Pancreas (tissue), 10 donors: ENCODE measurements around the gene HOXA3. TPM values are rescaled to one million over a fixed set of nuclear protein-coding genes. Genes with fewer than 3 reads are reported as not detected.

ENCODE experiments used
- ATAC-seq, 4 donors: fragments of 200-7000 bp; cut with Tn5 transposase; one replicate each; pipeline versions ENCODE4 v1.8.0 to v1.9.1; 2020; ENCODE audit warnings: mild to moderate bottlenecking in 4 of 4, moderate library complexity in 4 of 4
- DNase-seq, 6 donors: peaks; one replicate each; pipeline ENCODE4 v3.0.0-alpha.2; 2020
- FAIRE-seq: peaks from 2 replicates; lab custom pipeline; 2012; peaks lifted over from hg19 to GRCh38; lab: Jason Lieb, UNC
- H3K27ac ChIP-seq, 4 donors: fragments of 200-600 bp; sonication (generic); 1 replicate in 3 of 4; 2 replicates in 1 of 4; pipeline versions ENCODE4 v1.5.0 to v1.8.0; 2020
- H3K27me3 ChIP-seq, 4 donors: fragments of 200-600 bp; one replicate each; pipeline ENCODE4 v1.8.0; 2021
- H3K36me3 ChIP-seq, 3 donors: fragments of 200-600 bp; sonication (generic) in 1 of 3; one replicate each; pipeline versions ENCODE4 v1.5.0 to v1.8.0; 2020 to 2021
- H3K4me1 ChIP-seq, 3 donors: fragments of 200-600 bp; one replicate each; pipeline ENCODE4 v1.8.0; 2021
- H3K4me3 ChIP-seq, 4 donors: fragments of 200-600 bp; sonication (generic) in 2 of 4; one replicate each; pipeline versions ENCODE4 v1.5.0 to v1.8.0; 2020 to 2021
- H3K9me3 ChIP-seq, 4 donors: fragments of 200-600 bp; one replicate each; pipeline ENCODE4 v1.8.0; 2021
- WGBS, 2 donors: extraction: QIAGEN DNeasy Blood & Tissue Kit; methylation state at CpG; one replicate each; pipeline ENCODE4 v1.1.7; 2013; 5-methylcytosine and 5-hydroxymethylcytosine counted together
- intact Hi-C, 3 donors: fragments of 100-400 bp; cut with DNase I; formaldehyde crosslinking; loops; one replicate each; pipeline versions ENCODE4 v1.11.1 to v1.14.2; 2022
- polyA plus RNA-seq, 2 donors: library from polyadenylated mRNA; stranded (reverse); fragments of 200-250 nt; gene quantifications; one replicate each; pipeline ENCODE4 v1.2.3, GENCODE V29; 2013
- total RNA-seq, 6 donors: library from RNA; stranded (reverse); fragmentation: NEBNext Ultra II Directional in 4 of 6; extraction: Animal tissue kit (Norgen Biotek cat#: 25700) in 4 of 6; gene quantifications; one replicate each; pipeline versions ENCODE4 v1.2.1 to v1.2.4, GENCODE V29; 2021 to 2023
- TF ChIP-seq, protein P1 (sequence below), 4 donors: fragments of 200-600 bp; sonication (generic) in 3 of 4; IDR thresholded peaks; one replicate each; pipeline versions ENCODE4 v1.5.0 to v1.8.0; 2021; ENCODE audit warnings: antibody characterized with exemption in 4 of 4
- donor health status: healthy with polysubstance abuse.
- donor health status: DM: no; HTN: no; CAD: no; lungs with moderate emphysema.
- donor health status: DM: no; HTN: no; CAD: no.
- donor health status: control.
- donor health status: control.
- donor health status: Bipolar disorder and iron deficiency.
- donor health status: DM: yes; HTN: yes; CAD: no.
- donor health status: DM: no; HTN: no; CAD: no.
- donor health status: DM: no; HTN: no; CAD: no.
- donor health status: DM: yes; HTN: yes; CAD: no.

The HOXA3 gene
- total and polyA plus RNA-seq, 8 donors, result 0.13 to 1.9 (median 0.43) TPM; not detected in 1

GRCh38 chr7:27134392-27134791 lies 18.0 kb downstream of the HOXA3 start:
- 12 to 14% methylated on average over 2 of the region's 2 CpGs for WGBS, 2 donors
- no peak for FAIRE-seq
- Histone ChIP-seq H3K9me3 (no peaks in the 10 kb centered on the region), H3K36me3 (no peaks in the 10 kb centered on the region), H3K4me1 (no peaks in the 10 kb centered on the region), H3K27ac (no peak overlapping the region), H3K4me3 (no peak overlapping the region), H3K27me3 (peaks cover 0 to 76% (median 21%) of the 10 kb centered on the region in 4 donors)
- intact Hi-C loops, result no loop called here
- ATAC-seq, result peak in 1 of 4 donors; percentile 17
- no peak for DNase-seq
- TF ChIP-seq, protein P1, sequence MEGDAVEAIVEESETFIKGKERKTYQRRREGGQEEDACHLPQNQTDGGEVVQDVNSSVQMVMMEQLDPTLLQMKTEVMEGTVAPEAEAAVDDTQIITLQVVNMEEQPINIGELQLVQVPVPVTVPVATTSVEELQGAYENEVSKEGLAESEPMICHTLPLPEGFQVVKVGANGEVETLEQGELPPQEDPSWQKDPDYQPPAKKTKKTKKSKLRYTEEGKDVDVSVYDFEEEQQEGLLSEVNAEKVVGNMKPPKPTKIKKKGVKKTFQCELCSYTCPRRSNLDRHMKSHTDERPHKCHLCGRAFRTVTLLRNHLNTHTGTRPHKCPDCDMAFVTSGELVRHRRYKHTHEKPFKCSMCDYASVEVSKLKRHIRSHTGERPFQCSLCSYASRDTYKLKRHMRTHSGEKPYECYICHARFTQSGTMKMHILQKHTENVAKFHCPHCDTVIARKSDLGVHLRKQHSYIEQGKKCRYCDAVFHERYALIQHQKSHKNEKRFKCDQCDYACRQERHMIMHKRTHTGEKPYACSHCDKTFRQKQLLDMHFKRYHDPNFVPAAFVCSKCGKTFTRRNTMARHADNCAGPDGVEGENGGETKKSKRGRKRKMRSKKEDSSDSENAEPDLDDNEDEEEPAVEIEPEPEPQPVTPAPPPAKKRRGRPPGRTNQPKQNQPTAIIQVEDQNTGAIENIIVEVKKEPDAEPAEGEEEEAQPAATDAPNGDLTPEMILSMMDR (IDR thresholded peaks at IDR 0.05), result no peak

DNA sequence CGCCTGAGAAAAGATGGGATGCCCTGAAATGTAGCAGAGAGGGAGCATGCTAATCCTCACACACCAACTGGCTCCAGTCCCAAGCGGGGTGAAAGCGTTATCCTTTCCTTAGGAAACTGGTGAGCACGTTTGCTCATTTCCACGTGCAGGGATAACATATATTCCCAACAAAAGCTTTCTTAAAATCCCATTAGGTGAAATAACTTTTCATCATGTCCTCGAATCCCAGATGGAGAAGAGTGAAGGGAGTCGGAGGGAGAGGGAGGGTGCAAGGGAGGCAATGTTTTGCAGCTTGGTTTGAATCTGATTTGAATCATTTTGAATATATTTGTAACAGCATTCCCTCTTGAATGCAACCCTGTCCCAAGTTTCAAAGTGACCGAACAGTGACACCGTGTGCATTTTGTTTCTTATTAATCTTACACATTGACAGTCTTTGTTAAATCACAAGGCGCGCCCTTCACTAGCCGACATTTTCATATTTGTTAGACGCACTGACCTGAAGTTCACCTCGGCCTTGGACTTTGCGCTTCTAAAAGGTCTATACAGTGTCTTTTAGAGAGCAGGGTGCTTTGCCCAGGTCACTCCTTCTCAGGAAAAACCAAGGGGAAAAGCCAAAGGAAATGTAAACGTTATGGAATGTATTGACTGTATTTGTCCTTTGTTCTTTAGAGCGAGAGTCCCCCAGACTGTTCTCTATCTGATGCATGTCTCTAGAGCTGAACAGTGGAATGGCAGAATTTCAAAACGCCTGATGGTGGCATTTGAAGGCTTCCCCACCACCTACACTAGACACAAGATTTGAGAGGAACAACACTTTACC lies 18.8 kb downstream of the HOXA3 start:
- Histone ChIP-seq H3K27ac (no peak overlapping the region), H3K27me3 (peaks cover 0 to 77% (median 20%) of the 10 kb centered on the region in 4 donors), H3K4me3 (no peak overlapping the region), H3K9me3 (no peaks in the 10 kb centered on the region), H3K36me3 (no peaks in the 10 kb centered on the region), H3K4me1 (no peaks in the 10 kb centered on the region)
- WGBS, 2 donors, result 12 to 15% methylated on average over 18 of the region's 18 CpGs
- FAIRE-seq (no peak), ATAC-seq (no peak), DNase-seq (no peak)
- intact Hi-C loops, result no loop called here
- TF ChIP-seq, protein P1 (IDR thresholded peaks at IDR 0.05), result no peak

DNA sequence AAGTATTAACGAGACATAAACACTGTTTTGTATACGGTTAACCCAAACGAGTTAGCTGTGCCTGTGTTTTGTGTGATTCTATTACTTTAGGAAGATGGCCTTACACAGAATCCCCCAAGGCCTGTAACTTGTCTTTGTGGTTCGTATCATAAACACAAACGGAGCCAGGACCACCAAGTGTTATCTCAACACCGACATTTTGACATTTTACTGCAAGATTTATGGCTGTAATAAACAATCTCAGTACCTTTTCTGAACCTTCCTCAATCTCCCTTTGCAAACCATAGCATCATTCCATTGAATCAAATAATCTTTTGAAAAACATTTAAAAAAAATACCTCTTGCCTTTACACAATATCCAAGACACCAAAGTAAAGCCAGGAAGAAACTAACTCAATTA lies 19.4 kb downstream of the HOXA3 start:
- Histone ChIP-seq H3K4me3 (no peak overlapping the region), H3K4me1 (no peaks in the 10 kb centered on the region), H3K27ac (no peak overlapping the region), H3K27me3 (peaks cover 0 to 77% (median 18%) of the 10 kb centered on the region in 4 donors), H3K9me3 (no peaks in the 10 kb centered on the region), H3K36me3 (no peaks in the 10 kb centered on the region)
- DNase-seq (no peak), FAIRE-seq (no peak), ATAC-seq (no peak)
- TF ChIP-seq, protein P1 (IDR thresholded peaks at IDR 0.05), result no peak
- intact Hi-C loops, result no loop called here
- WGBS, 2 donors, result 15 to 18% methylated on average over 6 of the region's 6 CpGs

DNA sequence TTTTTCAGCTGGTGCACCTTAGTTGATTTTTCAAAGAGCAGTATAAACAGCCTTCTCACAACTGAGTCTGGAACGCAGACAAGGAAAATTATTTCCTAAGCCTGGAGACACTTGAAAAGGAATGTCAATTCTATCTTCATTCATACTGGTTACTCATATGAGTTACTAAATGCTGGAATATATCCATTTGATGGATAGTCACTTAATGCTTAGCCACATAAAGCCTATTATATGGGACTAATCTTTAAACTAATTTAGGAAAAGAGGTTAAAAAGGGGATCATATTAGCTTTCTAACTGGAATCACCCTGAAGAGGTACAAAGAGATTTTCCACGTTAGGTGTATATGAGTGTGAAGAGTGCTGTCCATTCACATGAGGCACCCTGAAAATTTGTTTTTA lies 20.2 kb downstream of the HOXA3 start:
- TF ChIP-seq, protein P1 (IDR thresholded peaks at IDR 0.05), result no peak
- no peak for DNase-seq
- 23 to 28% methylated on average over 2 of the region's 2 CpGs for WGBS, 2 donors
- FAIRE-seq, result no peak
- no peaks in the 10 kb centered on the region for H3K36me3 ChIP-seq
- intact Hi-C loops, result no loop called here
- H3K27ac ChIP-seq, result no peak overlapping the region
- no peak for ATAC-seq
- H3K27me3 ChIP-seq, result peaks cover 0 to 78% (median 15%) of the 10 kb centered on the region in 4 donors
- H3K9me3 ChIP-seq, result no peaks in the 10 kb centered on the region
- H3K4me1 ChIP-seq, result no peaks in the 10 kb centered on the region
- no peak overlapping the region for H3K4me3 ChIP-seq

DNA sequence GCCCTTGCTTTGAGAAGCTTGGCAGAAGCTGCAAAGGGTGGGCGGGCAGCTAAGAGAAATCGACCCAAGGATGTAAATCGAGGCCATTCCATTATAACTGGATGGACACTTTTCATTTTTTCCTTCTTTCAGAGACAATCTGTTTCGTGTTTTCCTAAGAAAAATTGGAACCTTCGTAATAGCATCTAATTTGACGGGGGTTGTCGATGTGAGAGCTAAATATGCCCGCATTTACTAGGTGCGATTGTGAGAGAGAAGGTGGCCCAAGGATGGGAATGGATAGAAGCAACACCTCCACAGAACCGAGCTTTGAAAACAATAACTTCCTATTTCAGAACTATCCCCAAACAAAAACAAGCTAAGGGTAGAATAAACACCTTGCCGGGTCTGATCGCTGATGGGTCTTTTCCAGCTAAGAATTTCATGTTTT lies 21.0 kb downstream of the HOXA3 start:
- intact Hi-C loops, result no loop called here
- no peak for FAIRE-seq
- Histone ChIP-seq H3K4me3 (peak overlapping the region in 1 of 4 donors; percentile 46), H3K36me3 (no peaks in the 10 kb centered on the region), H3K27ac (peak overlapping the region in 1 of 4 donors; percentile 50), H3K27me3 (peaks cover 0 to 75% (median 15%) of the 10 kb centered on the region in 4 donors), H3K9me3 (no peaks in the 10 kb centered on the region), H3K4me1 (no peaks in the 10 kb centered on the region)
- DNase-seq, result no peak
- 15 to 18% methylated on average over 12 of the region's 12 CpGs for WGBS, 2 donors
- TF ChIP-seq, protein P1 (IDR thresholded peaks at IDR 0.05), result no peak
- ATAC-seq, result no peak
